ENCODE data around the gene LENEP. TPM values are rescaled to one million over a fixed set of nuclear protein-coding genes. Genes with fewer than 3 reads are reported as not detected.

The LENEP gene
- polyA plus RNA-seq, 4 donors = 0.27 to 1.4 (median 0.60) TPM

- DNase-seq (ENCODE audit: low read depth in 4 of 4, low spot score in 2 of 4) = no peak
These were observed 49.9 kb downstream of the LENEP start for GRCh38 chr1:155043301-155043702.

GRCh38 chr1:155043793-155044192, 50.4 kb downstream of the LENEP start:
- no peak for DNase-seq (ENCODE audit: low read depth in 4 of 4, low spot score in 2 of 4)

Other genes with a start within 250 kb of the LENEP start
- gene KCNN3, start 123.3 kb upstream of the LENEP start, polyA plus RNA-seq (ENCODE audit: insufficient read length in 4 of 4) = 1 to 10 TPM; 2.4 to 3.3 (median 2.5) TPM
- 10 to 100 TPM; 36.4 to 48.0 (median 41.3) TPM for gene PMVK, start 56.9 kb upstream of the LENEP start, polyA plus RNA-seq (ENCODE audit: insufficient read length in 4 of 4)
- gene PBXIP1, start 37.5 kb upstream of the LENEP start, polyA plus RNA-seq (ENCODE audit: insufficient read length in 4 of 4) = 10 to 100 TPM; 68.3 to 81.2 (median 73.6) TPM
- gene PYGO2, start 31.8 kb upstream of the LENEP start, polyA plus RNA-seq (ENCODE audit: insufficient read length in 4 of 4) = 10 to 100 TPM; 41.4 to 51.2 (median 47.0) TPM
- 10 to 100 TPM; 71.9 to 91.5 (median 80.8) TPM for gene SHC1, start 22.8 kb upstream of the LENEP start, polyA plus RNA-seq (ENCODE audit: insufficient read length in 4 of 4)
- 10 to 100 TPM; 82.3 to 99.0 (median 91.8) TPM for gene CKS1B, start 18.9 kb upstream of the LENEP start, polyA plus RNA-seq (ENCODE audit: insufficient read length in 4 of 4)
- 10 to 100 TPM; 27.4 to 38.7 (median 32.6) TPM for gene FLAD1, start 10.2 kb upstream of the LENEP start, polyA plus RNA-seq (ENCODE audit: insufficient read length in 4 of 4)
- 10 to 100 TPM; 11.8 to 17.9 (median 15.4) TPM for gene ZBTB7B, start 9.2 kb downstream of the LENEP start, polyA plus RNA-seq (ENCODE audit: insufficient read length in 4 of 4)
- 1 to 10 TPM; 1.1 to 2.5 (median 1.9) TPM for gene DCST2, start 40.2 kb downstream of the LENEP start, polyA plus RNA-seq (ENCODE audit: insufficient read length in 4 of 4)
- under 1 TPM; 0.14 to 0.44 (median 0.35) TPM for gene DCST1, start 40.2 kb downstream of the LENEP start, polyA plus RNA-seq (ENCODE audit: insufficient read length in 4 of 4)
- gene ADAM15, start 57.7 kb downstream of the LENEP start, polyA plus RNA-seq (ENCODE audit: insufficient read length in 4 of 4) = 10 to 100 TPM; 36.7 to 55.8 (median 55.4) TPM
- gene EFNA4, start 70.2 kb downstream of the LENEP start, polyA plus RNA-seq (ENCODE audit: insufficient read length in 4 of 4) = 10 to 100 TPM; 18.1 to 24.5 (median 21.3) TPM
- 1 to 10 TPM; 4.9 to 9.4 (median 6.7) TPM for gene EFNA3, start 85.3 kb downstream of the LENEP start, polyA plus RNA-seq (ENCODE audit: insufficient read length in 4 of 4)
- 10 to 100 TPM; 58.7 to 76.2 (median 70.8) TPM for gene EFNA1, start 134.3 kb downstream of the LENEP start, polyA plus RNA-seq (ENCODE audit: insufficient read length in 4 of 4)
- gene SLC50A1, start 142.3 kb downstream of the LENEP start, polyA plus RNA-seq (ENCODE audit: insufficient read length in 4 of 4) = 10 to 100 TPM; 51.5 to 61.1 (median 55.4) TPM
- 10 to 100 TPM; 31.3 to 64.7 (median 45.2) TPM for gene DPM3, start 146.9 kb downstream of the LENEP start, polyA plus RNA-seq (ENCODE audit: insufficient read length in 4 of 4)
- 100 to 1,000 TPM; 124 to 166 (median 137) TPM for gene KRTCAP2, start 179.7 kb downstream of the LENEP start, polyA plus RNA-seq (ENCODE audit: insufficient read length in 4 of 4)
- 1 to 10 TPM; 2.7 to 6.4 (median 4.9) TPM for gene TRIM46, start 180.3 kb downstream of the LENEP start, polyA plus RNA-seq (ENCODE audit: insufficient read length in 4 of 4)
- 10 to 100 TPM; 26.3 to 54.2 (median 37.5) TPM for gene THBS3, start 214.3 kb downstream of the LENEP start, polyA plus RNA-seq (ENCODE audit: insufficient read length in 4 of 4)
- 10 to 100 TPM; 38.3 to 49.0 (median 44.8) TPM for gene MTX1, start 215.1 kb downstream of the LENEP start, polyA plus RNA-seq (ENCODE audit: insufficient read length in 4 of 4)

Data from left renal cortex interstitium (tissue), 4 donors.